ENCODE data around the gene TMPRSS13. TPM values are rescaled to one million over a fixed set of nuclear protein-coding genes. Genes with fewer than 3 reads are reported as not detected.

TMPRSS13 gene
- total and polyA plus RNA-seq, 4 experiments from 2014 or later = 0.45 to 4.0 (median 2.3) TPM

- peaks cover 38 to 39% of the 10 kb centered on the region in 2 donors for H3K27me3 Mint-ChIP-seq
- H3K4me3 Mint-ChIP-seq = peak overlapping the region in 3 of 8 donors; percentile 20 to 75 (median 68)
- intact Hi-C loops (cut with micrococcal nuclease) = no loop called here
- no peaks in the 10 kb centered on the region for H3K9me3 Mint-ChIP-seq
- no peaks in the 10 kb centered on the region for H3K36me3 Mint-ChIP-seq
- Histone ChIP-seq H3K36me3 (ENCODE audit: insufficient read depth, low read length) (no peaks in the 10 kb centered on the region), H3K4me3 (ENCODE audit: low read length in 2 of 2) (no peak overlapping the region), H3K27me3 (ENCODE audit: insufficient read depth, low read length) (peaks cover 25% of the 10 kb centered on the region), H3K4me1 (ENCODE audit: insufficient read depth, low read length) (peaks cover 37% of the 10 kb centered on the region), H3K27ac (ENCODE audit: low read depth, low read length) (no peak overlapping the region), H3K9me3 (ENCODE audit: control insufficient read depth in 1 of 2, low read length in 2 of 2) (no peaks in the 10 kb centered on the region)
- peak in 1 of 5 donors; percentile 8 for DNase-seq
- peaks cover 16 to 51% (median 29%) of the 10 kb centered on the region in 4 donors for H3K4me1 Mint-ChIP-seq
- ChIA-PET CTCF (ENCODE audit: partially characterized antibody) (no interaction called here), POLR2A (ENCODE audit: partially characterized antibody) (no interaction called here)
- H3K27ac Mint-ChIP-seq = no peak overlapping the region
These were observed 56.0 kb downstream of the TMPRSS13 start for GRCh38 chr11:117872975-117873827.

GRCh38 chr11:117872420-117872961, 56.7 kb downstream of the TMPRSS13 start:
- Mint-ChIP-seq H3K27ac (no peak overlapping the region), H3K27me3 (peaks cover 38 to 40% of the 10 kb centered on the region in 2 donors), H3K36me3 (no peaks in the 10 kb centered on the region), H3K4me1 (peaks cover 16 to 51% (median 29%) of the 10 kb centered on the region in 4 donors), H3K9me3 (no peaks in the 10 kb centered on the region), H3K4me3 (no peak overlapping the region)
- H3K27me3 ChIP-seq (ENCODE audit: insufficient read depth, low read length) = peaks cover 23% of the 10 kb centered on the region
- no peaks in the 10 kb centered on the region for H3K9me3 ChIP-seq (ENCODE audit: control insufficient read depth in 1 of 2, low read length in 2 of 2)
- H3K27ac ChIP-seq (ENCODE audit: low read depth, low read length) = no peak overlapping the region
- H3K4me1 ChIP-seq (ENCODE audit: insufficient read depth, low read length) = peaks cover 37% of the 10 kb centered on the region
- no peak overlapping the region for H3K4me3 ChIP-seq (ENCODE audit: low read length in 2 of 2)
- H3K36me3 ChIP-seq (ENCODE audit: insufficient read depth, low read length) = no peaks in the 10 kb centered on the region
- intact Hi-C loops (cut with micrococcal nuclease) = no loop called here
- DNase-seq = no peak
- POLR2A ChIA-PET (ENCODE audit: partially characterized antibody) = no interaction called here
- CTCF ChIA-PET (ENCODE audit: partially characterized antibody) = no interaction called here

GRCh38 chr11:117871784-117872183, 57.4 kb downstream of the TMPRSS13 start:
- peak overlapping the region in 1 of 7 donors; percentile 29 for H3K27ac Mint-ChIP-seq
- no peak overlapping the region for H3K4me3 Mint-ChIP-seq
- H3K4me1 Mint-ChIP-seq = peaks cover 14 to 44% (median 26%) of the 10 kb centered on the region in 4 donors
- H3K27me3 Mint-ChIP-seq = peaks cover 31 to 33% of the 10 kb centered on the region in 2 donors
- CTCF ChIA-PET (ENCODE audit: partially characterized antibody) = no interaction called here
- no peaks in the 10 kb centered on the region for H3K36me3 ChIP-seq (ENCODE audit: insufficient read depth, low read length)
- H3K9me3 ChIP-seq (ENCODE audit: control insufficient read depth in 1 of 2, low read length in 2 of 2) = no peaks in the 10 kb centered on the region
- no peaks in the 10 kb centered on the region for H3K36me3 Mint-ChIP-seq
- peaks cover 37% of the 10 kb centered on the region for H3K4me1 ChIP-seq (ENCODE audit: insufficient read depth, low read length)
- H3K27me3 ChIP-seq (ENCODE audit: insufficient read depth, low read length) = peaks cover 16% of the 10 kb centered on the region
- POLR2A ChIA-PET (ENCODE audit: partially characterized antibody) = no interaction called here
- no peak overlapping the region for H3K27ac ChIP-seq (ENCODE audit: low read depth, low read length)
- no peak for DNase-seq
- intact Hi-C loops (cut with micrococcal nuclease) = no loop called here
- H3K4me3 ChIP-seq (ENCODE audit: low read length in 2 of 2) = no peak overlapping the region
- H3K9me3 Mint-ChIP-seq = no peaks in the 10 kb centered on the region

GRCh38 chr11:117871160-117871559, 58.0 kb downstream of the TMPRSS13 start:
- Mint-ChIP-seq H3K9me3 (no peaks in the 10 kb centered on the region), H3K4me1 (peaks cover 13 to 41% (median 24%) of the 10 kb centered on the region in 4 donors), H3K27ac (no peak overlapping the region), H3K27me3 (peaks cover 27 to 30% of the 10 kb centered on the region in 2 donors), H3K4me3 (no peak overlapping the region), H3K36me3 (no peaks in the 10 kb centered on the region)
- POLR2A ChIA-PET (ENCODE audit: partially characterized antibody) = no interaction called here
- Histone ChIP-seq H3K36me3 (ENCODE audit: insufficient read depth, low read length) (no peaks in the 10 kb centered on the region), H3K9me3 (ENCODE audit: control insufficient read depth in 1 of 2, low read length in 2 of 2) (no peaks in the 10 kb centered on the region), H3K27ac (ENCODE audit: low read depth, low read length) (no peak overlapping the region), H3K4me1 (ENCODE audit: insufficient read depth, low read length) (peaks cover 34% of the 10 kb centered on the region), H3K27me3 (ENCODE audit: insufficient read depth, low read length) (peaks cover 16% of the 10 kb centered on the region), H3K4me3 (ENCODE audit: low read length in 2 of 2) (no peak overlapping the region)
- no peak for DNase-seq
- CTCF ChIA-PET (ENCODE audit: partially characterized antibody) = interaction anchor here (1.1 kb wide), 1 partner anchor 182 kb away, joined by 4 read pairs; no protein-coding TSS in a partner anchor
- intact Hi-C loops (cut with micrococcal nuclease) = no loop called here

GRCh38 chr11:117870103-117870952, 58.9 kb downstream of the TMPRSS13 start:
- H3K4me3 Mint-ChIP-seq = no peak overlapping the region
- Histone ChIP-seq H3K27me3 (ENCODE audit: insufficient read depth, low read length) (peaks cover 16% of the 10 kb centered on the region), H3K4me1 (ENCODE audit: insufficient read depth, low read length) (peaks cover 26% of the 10 kb centered on the region), H3K36me3 (ENCODE audit: insufficient read depth, low read length) (no peaks in the 10 kb centered on the region), H3K27ac (ENCODE audit: low read depth, low read length) (no peak overlapping the region), H3K4me3 (ENCODE audit: low read length in 2 of 2) (no peak overlapping the region), H3K9me3 (ENCODE audit: control insufficient read depth in 1 of 2, low read length in 2 of 2) (no peaks in the 10 kb centered on the region)
- POLR2A ChIA-PET (ENCODE audit: partially characterized antibody) = no interaction called here
- intact Hi-C loops (cut with micrococcal nuclease) = no loop called here
- H3K4me1 Mint-ChIP-seq = peaks cover 10 to 33% (median 17%) of the 10 kb centered on the region in 4 donors
- CTCF ChIA-PET (ENCODE audit: partially characterized antibody) = interaction anchor here (1.1 kb wide), 2 partner anchors 183 to 301 kb away, joined by 3 to 4 read pairs; no protein-coding TSS in a partner anchor
- H3K36me3 Mint-ChIP-seq = no peaks in the 10 kb centered on the region
- H3K27ac Mint-ChIP-seq = no peak overlapping the region
- H3K9me3 Mint-ChIP-seq = no peaks in the 10 kb centered on the region
- DNase-seq = no peak
- H3K27me3 Mint-ChIP-seq = peaks cover 21 to 23% of the 10 kb centered on the region in 2 donors

GRCh38 chr11:117869604-117870003, 59.6 kb downstream of the TMPRSS13 start:
- Histone ChIP-seq H3K9me3 (ENCODE audit: control insufficient read depth in 1 of 2, low read length in 2 of 2) (no peaks in the 10 kb centered on the region), H3K27me3 (ENCODE audit: insufficient read depth, low read length) (peaks cover 11% of the 10 kb centered on the region), H3K36me3 (ENCODE audit: insufficient read depth, low read length) (no peaks in the 10 kb centered on the region), H3K4me3 (ENCODE audit: low read length in 2 of 2) (no peak overlapping the region), H3K4me1 (ENCODE audit: insufficient read depth, low read length) (peaks cover 20% of the 10 kb centered on the region), H3K27ac (ENCODE audit: low read depth, low read length) (no peak overlapping the region)
- Mint-ChIP-seq H3K27me3 (peaks cover 15 to 19% of the 10 kb centered on the region in 2 donors), H3K9me3 (peaks cover 0 to 1% (median 0%) of the 10 kb centered on the region in 8 donors), H3K4me3 (no peak overlapping the region), H3K27ac (no peak overlapping the region), H3K36me3 (no peaks in the 10 kb centered on the region), H3K4me1 (peaks cover 6 to 27% (median 12%) of the 10 kb centered on the region in 4 donors)
- intact Hi-C loops (cut with micrococcal nuclease) = no loop called here
- ChIA-PET POLR2A (ENCODE audit: partially characterized antibody) (no interaction called here), CTCF (ENCODE audit: partially characterized antibody) (interaction anchor here (1.1 kb wide), 1 partner anchor 302 kb away, joined by 3 read pairs; no protein-coding TSS in a partner anchor)
- DNase-seq = no peak

Measured in CD4-positive, alpha-beta memory T cell (primary cell).